Colonic mucosa (tissue), 4 donors: ENCODE results near the gene THAP3. TPM values are rescaled to one million over a fixed set of nuclear protein-coding genes. Genes with fewer than 3 reads are reported as not detected.

ENCODE experiments used
- DNase-seq: peaks from one replicate; pipeline ENCODE4 v3.0.0-alpha.2; 2020
- H3K27ac ChIP-seq: fragments of 200-600 bp; one replicate; pipeline ENCODE4 v1.8.0; 2021
- H3K27me3 ChIP-seq: fragments of 200-600 bp; one replicate; pipeline ENCODE4 v1.8.0; 2021
- H3K36me3 ChIP-seq: fragments of 200-600 bp; one replicate; pipeline ENCODE4 v1.8.0; 2021
- H3K4me1 ChIP-seq: fragments of 200-600 bp; one replicate; pipeline ENCODE4 v1.8.0; 2021; ENCODE audit warnings: mild to moderate bottlenecking
- H3K4me3 ChIP-seq: fragments of 200-600 bp; one replicate; pipeline ENCODE4 v1.8.0; 2021
- H3K9ac ChIP-seq, 2 donors: one replicate each; pipeline ENCODE4 v1.7.0; 2013; ENCODE audit warnings: control low read depth in 2 of 2, low read depth in 2 of 2, low read length in 2 of 2
- H3K9me3 ChIP-seq: fragments of 200-600 bp; one replicate; pipeline ENCODE4 v1.8.0; 2021
- CTCF ChIP-seq: fragments of 200-600 bp; IDR thresholded peaks from one replicate; pipeline ENCODE4 v1.8.0; 2022; ENCODE audit warnings: antibody characterized with exemption, mild to moderate bottlenecking
- intact Hi-C: fragments of 100-400 bp; cut with DNase I; formaldehyde crosslinking; loops from one replicate; pipeline ENCODE4 v1.14.1; 2022
- total RNA-seq, 2 donors: library from RNA; stranded (reverse); fragmentation: NEBNext Ultra II Directional in 1 of 2; extraction: Animal tissue kit (Norgen Biotek cat#: 25700) in 1 of 2; gene quantifications; one replicate each; pipeline ENCODE4 v1.2.1, GENCODE V29; 2021
- donor health status: healthy.
- donor health status: DM: no; HTN: no; CAD: no.
- donor health status: DM: no; HTN: no; CAD: no.

Gene THAP3
- total RNA-seq, 2 donors from 2014 or later, result 9.1 to 18.2 TPM

- Histone ChIP-seq H3K27me3 (no peaks in the 10 kb centered on the region), H3K27ac (no peak overlapping the region), H3K9ac (no peak overlapping the region), H3K4me1 (peaks cover 11% of the 10 kb centered on the region), H3K9me3 (no peaks in the 10 kb centered on the region), H3K36me3 (no peaks in the 10 kb centered on the region), H3K4me3 (no peak overlapping the region)
- intact Hi-C loops, result no loop called here
- TF ChIP-seq CTCF, result no peak
- no peak for DNase-seq
Measured at GRCh38 chr1:6621429-6622391, 3.0 kb upstream of the THAP3 start.

GRCh38 chr1:6622396-6623152 is 2.1 kb upstream of the THAP3 start:
- Histone ChIP-seq H3K9me3 (no peaks in the 10 kb centered on the region), H3K9ac (no peak overlapping the region), H3K27ac (no peak overlapping the region), H3K36me3 (no peaks in the 10 kb centered on the region), H3K27me3 (no peaks in the 10 kb centered on the region), H3K4me1 (peaks cover 11% of the 10 kb centered on the region), H3K4me3 (no peak overlapping the region)
- DNase-seq, result no peak
- TF ChIP-seq CTCF, result no peak
- intact Hi-C loops, result no loop called here

DNA sequence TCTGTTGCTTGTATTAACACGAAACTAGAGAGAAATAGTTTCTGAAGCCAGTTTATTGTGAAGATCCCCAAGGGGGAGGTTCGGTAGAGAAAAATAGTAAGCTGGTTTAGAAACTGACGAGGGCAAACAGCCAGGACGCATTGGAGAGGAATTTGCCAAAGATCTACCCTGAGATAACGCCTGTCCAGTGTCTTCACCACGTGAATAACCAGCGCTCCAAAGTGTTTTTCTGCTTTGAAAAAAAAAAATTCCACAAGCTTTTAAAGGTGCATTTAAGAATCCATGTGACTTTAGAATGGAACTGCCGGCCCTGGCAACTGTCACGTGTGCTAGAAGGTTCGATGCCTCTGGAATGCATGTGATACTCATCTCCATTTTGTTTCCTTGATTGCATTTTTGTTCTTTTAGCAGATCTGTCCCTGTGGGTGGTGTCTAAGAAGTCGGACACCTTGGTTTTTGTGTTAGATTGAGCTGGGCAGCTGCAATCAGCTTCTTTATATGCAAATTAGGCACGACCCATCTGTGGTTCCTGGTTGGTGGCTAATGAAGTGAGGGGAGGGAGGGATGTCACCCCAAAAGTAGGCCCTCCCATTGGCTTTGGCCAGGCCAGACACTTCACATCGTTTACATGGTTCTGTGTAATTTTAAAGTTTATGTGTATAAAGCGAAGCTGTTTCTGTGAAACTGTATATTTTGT is 1.3 kb upstream of the THAP3 start:
- no peaks in the 10 kb centered on the region for H3K9me3 ChIP-seq
- no peaks in the 10 kb centered on the region for H3K27me3 ChIP-seq
- H3K4me3 ChIP-seq, result no peak overlapping the region
- no peaks in the 10 kb centered on the region for H3K36me3 ChIP-seq
- peaks cover 11% of the 10 kb centered on the region for H3K4me1 ChIP-seq
- intact Hi-C loops, result no loop called here
- no peak for TF ChIP-seq CTCF
- no peak for DNase-seq
- no peak overlapping the region for H3K27ac ChIP-seq
- H3K9ac ChIP-seq, result no peak overlapping the region

DNA sequence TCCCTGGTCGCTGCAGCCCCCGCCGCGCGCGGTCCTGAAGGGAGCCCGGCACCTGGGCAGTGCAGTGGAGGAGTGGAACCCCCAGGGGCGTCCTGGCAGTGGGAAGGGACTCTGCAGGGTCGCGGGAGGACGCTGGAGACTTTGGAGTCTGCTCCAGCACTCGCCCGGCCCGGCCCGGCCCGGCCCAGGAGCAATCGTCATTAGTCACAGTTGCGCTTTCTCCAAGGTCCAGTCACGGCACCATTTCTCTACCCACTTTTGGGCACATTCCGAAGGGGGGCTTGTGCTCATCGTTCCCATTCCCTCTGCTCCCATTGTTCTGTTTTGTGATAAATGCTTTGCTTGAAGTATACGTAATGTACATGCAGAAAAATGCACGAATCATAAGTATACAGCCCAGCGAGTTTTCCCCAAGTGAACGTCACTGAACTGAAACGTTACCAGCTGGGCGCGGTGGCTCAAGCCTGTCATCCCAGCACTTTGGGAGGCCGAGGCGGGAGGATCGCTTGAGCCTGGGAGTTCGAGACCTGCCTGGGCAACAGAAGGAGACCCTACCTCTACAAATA is 999 bp downstream of the THAP3 start:
- Histone ChIP-seq H3K36me3 (no peaks in the 10 kb centered on the region), H3K9ac (peak overlapping the region; percentile 81 to 84), H3K4me3 (peak overlapping the region; percentile 83), H3K27me3 (no peaks in the 10 kb centered on the region), H3K9me3 (no peaks in the 10 kb centered on the region), H3K4me1 (peaks cover 11% of the 10 kb centered on the region), H3K27ac (peak overlapping the region; percentile 72)
- intact Hi-C loops, result no loop called here
- DNase-seq, result peak; percentile 44
- TF ChIP-seq CTCF, result no peak

- Histone ChIP-seq H3K27me3 (no peaks in the 10 kb centered on the region), H3K36me3 (no peaks in the 10 kb centered on the region), H3K27ac (no peak overlapping the region), H3K9me3 (no peaks in the 10 kb centered on the region), H3K4me3 (no peak overlapping the region), H3K4me1 (peaks cover 11% of the 10 kb centered on the region), H3K9ac (no peak overlapping the region)
- no peak for TF ChIP-seq CTCF
- intact Hi-C loops, result no loop called here
- no peak for DNase-seq
Measured at GRCh38 chr1:6627031-6627430, 2.4 kb downstream of the THAP3 start.
